DMS114 treated with DMSO at 0.1 percent for 48 hours (cell line): ENCODE results near the gene VPS9D1.
A peak's percentile ranks its signal among the peaks of the same experiment; 100 is the strongest.
"Not testable (repeated sequence)": the region's sequence is repeated elsewhere in the genome, so short reads cannot be mapped to it uniquely, and the experiment has no call there.

Experiments used
- DNase-seq: peaks from one replicate; lab custom pipeline; 2025; ENCODE audit not compliant: unreplicated experiment; lab: John Stamatoyannopoulos, UW

Gene VPS9D1

DNA sequence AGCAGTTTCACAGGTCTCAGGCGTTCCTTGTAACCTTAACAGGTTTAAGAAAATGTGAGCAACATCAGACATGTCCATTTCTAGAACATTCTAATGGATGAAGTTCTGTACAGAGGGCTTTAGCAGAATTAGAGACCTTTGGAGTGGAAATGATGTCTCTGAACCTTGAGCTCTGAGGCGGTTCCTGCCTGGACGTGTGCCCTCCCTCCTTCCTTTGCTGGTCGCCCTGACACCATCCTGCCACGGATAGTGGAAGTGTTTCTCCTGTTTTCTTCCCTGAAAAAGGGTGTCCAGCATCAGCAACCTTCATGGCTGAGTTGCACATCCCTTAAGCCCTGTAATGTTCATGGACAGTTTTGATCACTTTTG lies 51.9 kb downstream of the VPS9D1 start:
- no peak for DNase-seq

DNA sequence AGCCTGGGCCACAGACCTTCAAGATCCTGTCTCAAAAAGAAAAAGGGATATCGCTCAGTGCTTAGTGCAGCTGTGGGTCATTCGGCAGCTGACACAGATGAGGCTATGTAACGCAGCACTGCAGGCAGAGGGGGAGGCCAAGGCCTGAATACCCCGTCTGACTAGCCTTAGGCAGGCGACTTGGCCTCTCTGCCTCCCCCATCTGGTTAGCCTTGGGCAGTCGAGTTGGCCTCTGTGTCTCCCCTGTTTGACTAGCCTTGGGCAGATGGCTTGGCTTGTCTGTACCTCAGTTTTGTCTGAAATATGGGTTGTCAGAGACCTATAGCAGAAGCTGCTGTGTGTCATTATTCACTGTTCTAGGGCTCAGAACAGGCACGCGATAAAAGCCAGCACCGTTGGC lies 53.1 kb downstream of the VPS9D1 start:
- DNase-seq, result no peak

DNA sequence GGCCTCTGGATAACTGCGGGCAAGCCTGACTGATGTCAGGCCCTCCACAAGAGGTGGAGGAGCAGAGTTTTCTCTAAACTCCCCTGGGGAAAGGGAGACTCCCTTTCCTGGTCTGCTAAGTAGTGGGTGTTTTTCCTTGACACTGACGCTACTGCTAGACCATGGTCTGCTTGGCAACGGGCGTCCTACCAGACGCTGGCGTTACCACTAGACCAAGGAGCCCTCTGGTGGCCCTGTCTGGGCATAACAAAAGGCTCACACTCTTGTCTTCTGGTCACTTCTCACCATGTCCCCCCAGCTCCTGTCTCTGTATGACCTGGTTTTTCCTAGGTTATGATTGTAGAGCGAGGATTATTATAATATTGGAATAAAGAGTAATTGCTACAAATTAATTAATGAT lies 53.7 kb downstream of the VPS9D1 start:
- peak; percentile 62 for DNase-seq

DNA sequence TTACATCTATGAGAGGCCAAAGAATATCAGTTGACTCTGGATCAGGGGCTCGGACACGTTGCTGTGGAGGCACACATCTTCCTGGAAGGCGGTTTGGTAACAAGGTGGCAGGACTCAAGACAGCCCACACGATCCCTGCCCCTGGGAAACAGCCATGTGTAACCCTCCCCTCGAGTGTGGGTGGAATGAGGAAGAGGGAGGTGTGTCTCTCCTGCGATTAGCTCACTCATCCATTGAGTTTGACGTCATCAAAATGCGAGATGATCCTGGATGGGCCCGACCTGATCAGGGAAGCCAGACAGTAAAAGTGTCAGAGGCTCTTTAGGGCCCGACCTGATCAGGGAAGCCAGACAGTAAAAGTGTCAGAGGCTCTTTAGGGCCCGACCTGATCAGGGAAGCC lies 56.5 kb downstream of the VPS9D1 start:
- not testable (repeated sequence) for DNase-seq

DNA sequence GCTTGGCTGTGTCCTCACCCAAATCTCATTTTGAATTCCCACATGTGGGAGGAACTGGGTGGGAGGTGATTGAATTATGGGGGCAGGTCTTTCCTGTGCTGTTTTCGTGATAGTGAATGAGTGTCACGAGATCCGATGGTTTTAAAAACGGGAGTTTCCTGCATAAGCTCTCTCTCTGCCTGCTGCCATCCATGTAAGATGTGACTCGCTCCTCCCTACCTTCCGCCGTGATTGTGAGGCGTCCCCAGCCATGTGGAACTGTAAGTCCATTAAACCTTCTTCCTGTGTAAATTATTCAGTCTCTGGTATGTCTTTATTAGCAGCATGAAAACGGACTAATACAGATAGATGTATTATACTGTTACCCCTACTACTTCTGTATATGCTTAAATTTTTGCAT lies 59.5 kb downstream of the VPS9D1 start:
- DNase-seq, result no peak

DNA sequence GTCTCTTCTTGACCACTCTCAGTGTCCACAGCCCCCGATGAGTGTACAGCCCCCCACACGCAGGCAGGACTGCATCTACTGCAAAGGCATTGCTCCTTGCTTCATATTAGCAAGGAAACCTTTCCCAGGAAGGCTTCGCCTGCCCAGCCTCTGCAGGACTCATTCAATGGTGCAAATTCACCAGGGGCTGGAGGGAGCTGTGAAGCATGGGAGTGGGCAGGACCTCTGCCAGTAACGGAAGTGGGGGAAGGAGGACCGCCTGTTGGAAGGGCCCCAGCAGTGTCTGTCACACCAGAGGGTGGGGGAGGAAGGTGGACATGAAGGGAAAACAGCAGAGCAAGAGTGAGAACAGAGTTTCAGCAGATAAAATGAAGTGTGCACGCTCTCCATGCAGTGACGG lies 60.6 kb downstream of the VPS9D1 start:
- DNase-seq, result no peak

DNA sequence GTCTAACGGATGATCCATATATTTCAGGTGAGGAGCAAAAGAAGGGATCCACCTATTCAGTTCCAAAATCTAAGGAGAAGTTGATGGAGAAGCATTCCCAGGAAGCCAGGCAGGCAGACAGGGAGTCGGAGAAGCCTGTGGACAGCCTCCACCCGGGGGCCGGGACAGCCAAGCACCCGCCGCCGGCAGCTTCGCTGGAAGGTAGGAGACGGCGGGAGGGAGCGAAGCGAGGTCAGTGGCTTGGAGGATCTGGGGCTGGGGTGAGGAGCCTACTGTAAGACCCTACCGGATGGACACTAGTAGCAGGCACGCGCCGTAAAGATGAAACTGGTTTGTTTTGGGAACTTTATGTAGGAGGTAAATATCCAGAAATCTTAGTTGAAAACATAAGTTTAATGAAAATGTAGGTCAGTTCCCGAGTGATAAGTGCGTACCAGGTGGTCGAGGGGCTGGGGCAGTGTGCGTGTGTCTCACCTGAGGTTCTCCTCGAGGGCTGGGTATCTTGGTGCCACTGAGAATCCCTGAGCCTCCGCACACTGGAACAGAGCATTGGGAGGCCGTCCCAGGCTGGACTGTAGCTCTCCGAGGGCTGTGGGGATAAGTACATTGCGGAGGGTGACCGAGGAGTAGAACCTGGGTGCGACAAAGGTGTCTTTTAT lies 62.3 kb downstream of the VPS9D1 start:
- no peak for DNase-seq

DNA sequence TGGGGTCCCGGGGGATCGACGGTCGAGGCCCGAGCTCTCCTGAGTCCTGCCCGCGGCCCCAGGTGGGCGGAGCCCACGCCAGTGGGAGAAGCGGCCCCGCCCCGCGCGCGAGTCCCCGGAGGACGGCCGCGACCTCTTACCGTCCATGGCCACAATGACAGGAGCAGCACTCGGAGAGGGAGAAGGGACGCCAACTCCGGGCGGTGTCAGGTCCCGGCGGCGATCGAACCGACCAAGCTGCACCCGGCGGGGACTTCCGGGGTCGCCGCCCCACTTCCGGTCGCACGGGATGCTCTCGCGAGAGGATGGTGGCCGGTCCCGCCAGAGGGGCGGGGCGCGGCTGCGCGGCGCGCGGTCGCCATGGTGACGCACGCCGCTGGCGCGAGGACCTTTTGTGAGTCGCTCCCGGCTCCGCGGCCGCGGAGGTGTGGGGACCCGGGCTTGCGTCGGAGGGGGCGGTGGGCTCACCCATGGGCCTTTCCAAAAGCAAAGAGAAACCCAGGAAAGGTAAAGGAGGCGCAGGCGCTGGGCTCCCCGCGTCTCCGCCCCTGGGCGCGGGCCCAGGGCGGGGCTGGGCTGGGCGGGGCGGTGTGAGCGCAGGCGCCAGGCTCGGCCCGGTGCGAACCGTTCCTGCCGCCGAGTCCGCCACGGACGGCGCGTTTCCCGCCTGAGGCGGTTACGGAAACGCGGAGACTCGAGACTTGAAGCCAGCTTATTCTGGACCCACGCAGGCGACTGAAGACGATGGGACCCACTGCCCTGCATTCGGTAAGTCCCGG lies 63.1 kb downstream of the VPS9D1 start, which contains the start of the genes CHMP1A and SPATA33:
TSS of gene CHMP1A (minus strand) at position 267 of the 779 bp plus-strand sequence. CDS start at position 147, 120 bp downstream.
TSS of gene SPATA33 (plus strand) at position 395 of the 779 bp plus-strand sequence. CDS start at position 471, 76 bp downstream.
- peak; percentile 55 for DNase-seq
